T-cell (primary cell): ENCODE measurements around the gene ING3. TPM values are rescaled to one million over a fixed set of nuclear protein-coding genes. Genes with fewer than 3 reads are reported as not detected.
"Not testable (repeated sequence)": the region's sequence is repeated elsewhere in the genome, so short reads cannot be mapped to it uniquely, and the experiment has no call there.

Source experiments
- ATAC-seq, 4 experiments: fragments of 200-7000 bp in 3 of 4; fragments of 150-1000 bp in 1 of 4; cut with Tn5 transposase; replicated peaks in 1 of 4; 1 replicate in 3 of 4; 2 replicates in 1 of 4; pipeline ENCODE4 v1.10.0; 2021; ENCODE audit warnings: moderate library complexity in 3 of 4, mild to moderate bottlenecking in 2 of 4, moderate number of reproducible peaks in 1 of 4
- CTCF ChIA-PET, 2 donors: fragments of 300-600 bp; sonication (Branson Sonifier 250); formaldehyde crosslinking; loops; one replicate each; lab custom pipeline; 2022; ENCODE audit warnings: antibody characterized with exemption in 2 of 2; lab: Charles Lee
- POLR2A ChIA-PET, 2 donors: fragments of 300-600 bp; sonication (Branson Sonifier 250); formaldehyde crosslinking; loops; one replicate each; lab custom pipeline; 2022; ENCODE audit warnings: antibody characterized with exemption in 2 of 2; lab: Charles Lee
- DNase-seq, 35 experiments: peaks; one replicate each; pipeline versions ENCODE4 v3.0.0 to v3.0.0-alpha.2; 2013 to 2023
- H3K27ac ChIP-seq: one replicate; pipeline ENCODE4 v1.5.1; 2013; ENCODE audit warnings: low read length
- H3K27me3 ChIP-seq, 2 experiments: replicated peaks in 1 of 2; 1 replicate in 1 of 2; 2 replicates in 1 of 2; pipeline versions ENCODE4 v1.6.1 to v1.7.0; 2013; ENCODE audit warnings: low read length in 1 of 2, mixed read lengths in 1 of 2; ENCODE audit not compliant: control insufficient read depth in 2 of 2, insufficient read depth in 2 of 2; ENCODE audit errors: extremely low read depth in 1 of 2
- H3K36me3 ChIP-seq, 2 donors: 1 replicate in 1 of 2; 2 replicates in 1 of 2; pipeline versions ENCODE4 v1.6.1 to v1.7.0; 2013; ENCODE audit warnings: low read length in 1 of 2; ENCODE audit not compliant: control insufficient read depth in 2 of 2, insufficient read depth in 1 of 2; ENCODE audit errors: extremely low read depth in 1 of 2
- H3K4me1 ChIP-seq, 2 experiments: 1 replicate in 1 of 2; 2 replicates in 1 of 2; pipeline versions ENCODE4 v1.6.1 to v1.7.0; 2013; ENCODE audit warnings: low read length in 2 of 2, mixed read lengths in 1 of 2; ENCODE audit not compliant: insufficient read depth in 2 of 2, control insufficient read depth in 1 of 2; ENCODE audit errors: extremely low read depth in 1 of 2
- H3K4me3 ChIP-seq, 2 donors: 1 replicate in 1 of 2; 2 replicates in 1 of 2; pipeline versions ENCODE4 v1.5.1 to v1.7.0; 2013; ENCODE audit warnings: mild to moderate bottlenecking in 2 of 2, low read length in 1 of 2, moderate library complexity in 1 of 2; ENCODE audit not compliant: control insufficient read depth in 1 of 2; ENCODE audit errors: extremely low read depth in 1 of 2
- H3K9me3 ChIP-seq: 2 replicates; pipeline ENCODE4 v1.7.0; 2013
- H3K27ac Mint-ChIP-seq, 2 donors: one replicate each; pipeline ENCODE4 v1.8.0; 2020 to 2021; ENCODE audit warnings: mild to moderate bottlenecking in 2 of 2, mixed read lengths in 2 of 2
- H3K27me3 Mint-ChIP-seq, 2 donors: one replicate each; pipeline ENCODE4 v1.8.0; 2021 to 2022; ENCODE audit warnings: mixed read lengths in 2 of 2
- H3K36me3 Mint-ChIP-seq: one replicate; pipeline ENCODE4 v1.8.0; 2021; ENCODE audit warnings: mixed read lengths
- H3K4me1 Mint-ChIP-seq, 3 donors: one replicate each; pipeline ENCODE4 v1.8.0; 2020 to 2022; ENCODE audit warnings: mixed read lengths in 3 of 3, mild to moderate bottlenecking in 1 of 3
- H3K4me3 Mint-ChIP-seq, 3 donors: one replicate each; pipeline ENCODE4 v1.8.0; 2020 to 2022; ENCODE audit warnings: mild to moderate bottlenecking in 3 of 3, mixed read lengths in 3 of 3, moderate library complexity in 3 of 3
- H3K9me3 Mint-ChIP-seq, 3 donors: one replicate each; pipeline ENCODE4 v1.8.0; 2020 to 2022; ENCODE audit warnings: mixed read lengths in 3 of 3
- WGBS: methylation state at CpG from one replicate; pipeline ENCODE4 v1.1.5; 2013; ENCODE audit warnings: missing lambda C conversion rate; ENCODE audit not compliant: insufficient coverage; 5-methylcytosine and 5-hydroxymethylcytosine counted together
- total RNA-seq, 35 experiments: library from RNA in 6 of 35; stranded (reverse) in 6 of 35; fragments of 120-200 nt in 1 of 35; gene quantifications; one replicate each; pipeline versions ENCODE4 v1.2.1 to v1.2.4 and lab custom pipeline; 2013 to 2026

ING3 gene
- total RNA-seq, 5 donors from 2014 or later (not counting 1 experiment from before 2014, with no cell fraction given), result 20.6 to 32.3 (median 25.6) TPM

DNA sequence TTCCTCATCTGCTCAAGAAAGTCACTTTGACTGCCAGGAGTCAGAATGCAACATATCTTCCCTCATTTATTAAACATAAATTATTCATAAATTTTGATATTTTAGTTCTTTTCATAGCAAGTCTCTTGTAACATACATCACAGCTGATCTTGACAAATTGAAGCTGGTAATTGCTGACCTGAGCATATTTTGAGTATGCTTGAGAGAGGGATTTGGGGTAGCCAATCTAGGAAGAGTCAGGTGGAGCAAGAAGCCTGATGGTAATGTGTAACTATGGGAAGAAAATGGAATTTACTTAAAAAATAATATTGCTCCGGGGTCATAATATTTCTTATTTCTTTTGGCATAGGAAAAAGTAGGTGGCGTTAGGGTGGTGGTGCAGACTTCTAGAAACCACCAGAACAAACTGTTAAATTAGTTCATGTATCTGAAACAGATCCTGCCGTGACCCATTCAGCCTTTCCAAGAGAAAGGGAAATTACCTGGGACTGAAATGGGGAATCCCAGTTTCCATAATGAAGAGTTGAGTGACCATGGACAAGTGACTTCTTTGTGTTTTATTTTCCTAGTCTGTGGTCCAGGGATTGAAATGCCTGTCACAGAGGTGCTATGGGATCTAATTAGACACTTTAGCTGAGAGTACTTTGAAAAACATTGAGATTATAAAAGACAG is 50.8 kb downstream of the ING3 start:
- H3K27ac Mint-ChIP-seq, result no peak overlapping the region
- no peak overlapping the region for H3K4me3 Mint-ChIP-seq
- no CpG with 5 or more reads among the region's 3 CpGs for WGBS
- ATAC-seq (no peak), DNase-seq (no peak)
- H3K36me3 ChIP-seq, result no peaks in the 10 kb centered on the region
- H3K27me3 ChIP-seq, result no peaks in the 10 kb centered on the region
- POLR2A ChIA-PET, result no interaction called here
- H3K4me1 Mint-ChIP-seq, result peaks cover 10 to 23% (median 15%) of the 10 kb centered on the region in 3 donors
- CTCF ChIA-PET, result no interaction called here
- peaks cover 13 to 22% of the 10 kb centered on the region in 2 donors for H3K27me3 Mint-ChIP-seq
- no peaks in the 10 kb centered on the region for H3K9me3 ChIP-seq
- no peaks in the 10 kb centered on the region for H3K36me3 Mint-ChIP-seq
- no peaks in the 10 kb centered on the region for H3K9me3 Mint-ChIP-seq
- H3K4me1 ChIP-seq, result peaks cover 4 to 6% of the 10 kb centered on the region in 2 experiments
- H3K4me3 ChIP-seq, result no peak overlapping the region
- no peak overlapping the region for H3K27ac ChIP-seq

DNA sequence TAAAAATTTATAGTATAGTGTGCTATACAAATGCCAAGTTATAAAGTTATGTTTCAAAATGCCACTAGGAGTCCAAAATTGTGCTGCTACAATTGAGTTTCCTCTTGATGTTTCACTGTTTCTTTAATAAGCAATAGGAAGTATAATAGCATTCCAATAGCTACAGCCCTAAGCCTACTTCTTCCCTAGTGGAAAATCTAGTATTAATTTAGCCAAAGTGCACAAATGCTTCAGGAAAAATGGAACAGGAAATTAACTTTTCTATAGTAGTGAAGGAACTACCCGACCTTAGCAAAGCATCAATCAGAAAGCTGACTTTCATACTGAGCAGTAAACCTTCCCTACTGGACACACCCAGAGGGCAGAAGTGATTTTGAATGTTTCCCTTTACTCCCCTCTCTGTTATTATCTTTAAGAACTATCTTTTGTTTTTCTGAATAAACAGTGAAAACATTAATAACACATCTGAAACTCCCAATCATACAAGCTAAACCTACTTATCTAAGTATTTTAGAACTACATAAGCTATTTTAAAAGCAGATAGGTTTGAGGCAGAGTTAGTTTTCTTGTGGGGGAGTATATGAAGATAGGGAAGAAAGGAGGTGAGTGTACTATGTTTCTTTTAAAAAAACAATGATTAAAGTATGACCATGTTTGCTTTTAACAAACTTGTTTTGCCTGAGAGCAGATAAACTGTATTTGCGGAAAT is 51.6 kb downstream of the ING3 start:
- Histone ChIP-seq H3K27ac (no peak overlapping the region), H3K4me3 (no peak overlapping the region), H3K27me3 (no peaks in the 10 kb centered on the region), H3K36me3 (no peaks in the 10 kb centered on the region), H3K9me3 (no peaks in the 10 kb centered on the region), H3K4me1 (peaks cover 0 to 3% of the 10 kb centered on the region in 2 experiments)
- ATAC-seq (no peak), DNase-seq (no peak)
- Mint-ChIP-seq H3K9me3 (no peaks in the 10 kb centered on the region), H3K27ac (no peak overlapping the region), H3K36me3 (no peaks in the 10 kb centered on the region), H3K4me3 (no peak overlapping the region), H3K4me1 (peaks cover 4 to 15% (median 8%) of the 10 kb centered on the region in 3 donors), H3K27me3 (peaks cover 13 to 24% of the 10 kb centered on the region in 2 donors)
- CTCF ChIA-PET, result interaction anchor here (0.6 to 1.2 kb wide), 2 partner anchors 24 to 101 kb away, joined by 3 to 6 read pairs; no protein-coding TSS in a partner anchor
- POLR2A ChIA-PET, result interaction anchor here in 1 of 2 donors (0.6 kb wide), 1 partner anchor 12 kb away, joined by 4 read pairs; no protein-coding TSS in a partner anchor
- no CpG with 5 or more reads among the region's 2 CpGs for WGBS

DNA sequence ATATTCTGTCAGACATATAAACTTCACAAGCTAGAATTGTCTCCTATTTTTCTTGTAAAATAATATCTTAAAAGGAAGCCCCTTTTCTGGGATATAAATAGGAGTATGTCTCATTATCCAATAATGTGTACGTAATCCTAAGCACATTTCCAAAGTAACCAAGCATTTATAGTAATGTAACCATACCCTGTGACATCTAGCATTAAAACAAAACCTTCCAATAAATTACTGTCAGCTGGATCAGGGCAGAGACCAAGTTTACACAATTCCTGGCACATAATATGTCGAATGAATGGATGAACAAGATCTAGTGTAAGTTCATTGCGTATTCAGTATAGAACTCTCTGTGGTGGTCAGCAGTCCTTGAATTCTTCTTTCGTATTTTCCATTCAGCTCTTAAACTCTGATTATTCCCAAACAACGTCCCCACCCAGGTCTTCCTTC is 52.2 kb downstream of the ING3 start:
- Histone ChIP-seq H3K27me3 (no peaks in the 10 kb centered on the region), H3K9me3 (no peaks in the 10 kb centered on the region), H3K27ac (no peak overlapping the region), H3K4me1 (peaks cover 0 to 3% of the 10 kb centered on the region in 2 experiments), H3K36me3 (no peaks in the 10 kb centered on the region), H3K4me3 (no peak overlapping the region)
- Mint-ChIP-seq H3K36me3 (no peaks in the 10 kb centered on the region), H3K27ac (no peak overlapping the region), H3K27me3 (peaks cover 18 to 27% of the 10 kb centered on the region in 2 donors), H3K4me3 (no peak overlapping the region), H3K4me1 (peaks cover 4 to 15% (median 8%) of the 10 kb centered on the region in 3 donors), H3K9me3 (no peaks in the 10 kb centered on the region)
- ATAC-seq, result no peak
- WGBS, result 100% methylated on average over 2 of the region's 5 CpGs
- DNase-seq, result no peak
- CTCF ChIA-PET, result interaction anchor here (0.6 to 1.2 kb wide), 2 partner anchors 24 to 101 kb away, joined by 3 to 6 read pairs; no protein-coding TSS in a partner anchor
- POLR2A ChIA-PET, result interaction anchor here in 1 of 2 donors (0.6 kb wide), 1 partner anchor 12 kb away, joined by 4 read pairs; no protein-coding TSS in a partner anchor

DNA sequence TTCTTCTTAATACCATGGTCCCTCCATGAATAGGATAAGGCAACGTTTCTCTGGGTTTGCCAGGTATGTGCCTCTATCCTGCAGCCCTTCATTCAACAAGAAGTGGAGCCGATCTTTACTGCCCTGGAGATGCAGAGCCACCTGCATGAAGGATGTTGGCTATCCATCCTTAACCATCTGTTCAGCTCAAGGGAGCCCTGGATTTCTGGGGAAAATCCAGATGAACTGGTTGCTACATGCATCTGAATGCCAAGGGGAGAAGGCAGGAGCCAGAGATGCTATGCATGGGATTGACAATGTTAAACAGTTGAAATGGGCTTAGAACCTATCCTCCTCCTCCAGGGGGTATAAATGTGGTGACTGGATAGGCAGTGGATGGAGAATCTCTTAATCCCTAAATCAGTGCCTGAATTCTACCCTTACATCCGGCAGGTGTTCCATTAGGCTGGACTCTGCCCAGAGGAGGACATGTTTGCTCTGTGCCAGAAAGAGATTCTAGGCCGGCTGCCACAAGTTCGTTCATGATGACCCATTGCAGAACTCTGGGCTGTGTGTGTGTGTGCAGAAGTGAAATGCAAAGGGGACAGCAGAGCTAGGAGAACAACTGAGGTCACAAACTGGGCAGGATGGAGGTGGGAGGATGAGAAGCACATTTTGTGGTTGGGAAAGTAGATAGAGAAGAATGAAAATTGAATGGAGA is 53.6 kb downstream of the ING3 start:
- H3K4me1 Mint-ChIP-seq, result peaks cover 4 to 13% (median 7%) of the 10 kb centered on the region in 3 donors
- peak overlapping the region in 1 of 2 donors; percentile 30 for H3K27ac Mint-ChIP-seq
- 75% methylated on average over 3 of the region's 5 CpGs for WGBS
- POLR2A ChIA-PET, result no interaction called here
- CTCF ChIA-PET, result no interaction called here
- no peak overlapping the region for H3K4me3 Mint-ChIP-seq
- no peak overlapping the region for H3K4me3 ChIP-seq
- H3K27ac ChIP-seq, result no peak overlapping the region
- H3K27me3 ChIP-seq, result peaks cover 0 to 5% of the 10 kb centered on the region in 2 experiments
- H3K36me3 ChIP-seq, result no peaks in the 10 kb centered on the region
- H3K27me3 Mint-ChIP-seq, result peaks cover 23 to 38% of the 10 kb centered on the region in 2 donors
- H3K9me3 ChIP-seq, result no peaks in the 10 kb centered on the region
- no peaks in the 10 kb centered on the region for H3K9me3 Mint-ChIP-seq
- no peak for ATAC-seq
- H3K36me3 Mint-ChIP-seq, result no peaks in the 10 kb centered on the region
- peaks cover 0 to 3% of the 10 kb centered on the region in 2 experiments for H3K4me1 ChIP-seq
- DNase-seq, result no peak

DNA sequence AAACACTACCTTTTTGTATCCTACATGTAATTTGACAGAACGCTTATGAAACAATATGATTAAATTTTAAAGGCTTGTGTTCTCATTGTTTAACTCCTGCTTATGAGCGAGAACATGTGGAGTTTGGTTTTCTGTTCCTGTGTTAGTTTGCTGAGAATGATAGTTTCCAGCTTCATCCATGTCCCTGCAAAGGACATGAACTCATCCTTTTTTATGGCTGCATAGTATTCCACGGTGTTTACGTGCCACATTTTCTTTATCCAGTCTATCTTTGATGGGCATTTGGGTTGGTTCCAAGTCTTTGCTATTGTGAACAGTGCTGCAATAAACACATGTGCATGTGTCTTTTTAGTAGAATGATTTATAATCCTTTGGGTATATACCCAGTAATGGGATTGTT is 54.5 kb downstream of the ING3 start:
- H3K4me3 Mint-ChIP-seq, H3K27ac ChIP-seq, H3K9me3 Mint-ChIP-seq, POLR2A ChIA-PET, CTCF ChIA-PET, H3K36me3 Mint-ChIP-seq, H3K4me3 ChIP-seq, H3K36me3 ChIP-seq, H3K9me3 ChIP-seq, ATAC-seq, H3K4me1 ChIP-seq, H3K27ac Mint-ChIP-seq, H3K27me3 ChIP-seq, H3K4me1 Mint-ChIP-seq, DNase-seq: not testable (repeated sequence)
- H3K27me3 Mint-ChIP-seq, result peaks cover 23 to 38% of the 10 kb centered on the region in 2 donors
- WGBS, result no CpG with 5 or more reads among the region's 4 CpGs

DNA sequence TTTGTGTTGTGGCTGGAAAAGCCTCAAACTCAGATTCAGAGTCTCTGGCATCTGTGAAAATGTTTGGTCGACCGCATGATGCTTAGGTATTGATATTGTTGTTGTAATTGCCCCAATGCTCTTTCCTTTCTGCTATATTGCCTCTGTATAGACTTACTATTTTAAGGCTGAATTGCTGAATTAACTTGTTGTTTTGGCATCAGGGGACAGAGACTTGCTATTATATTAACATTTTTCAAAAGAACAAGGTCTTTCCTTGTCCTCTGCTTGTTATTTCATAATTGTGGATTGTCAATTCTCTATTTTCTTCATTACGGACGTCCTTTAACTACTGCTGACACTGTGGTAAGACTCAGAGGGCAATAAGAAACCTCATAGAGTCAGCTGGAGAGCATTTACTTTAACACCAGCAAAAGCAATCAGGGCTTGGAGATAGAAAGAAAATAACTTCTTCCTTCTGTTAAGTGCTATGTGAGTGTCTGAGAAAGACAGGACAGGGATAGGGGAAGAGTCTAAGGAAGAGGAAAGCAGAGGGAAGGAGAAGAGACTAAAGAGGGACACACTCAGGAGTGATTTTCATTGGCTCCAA is 55.5 kb downstream of the ING3 start:
- 80% methylated on average over 2 of the region's 4 CpGs for WGBS
- no peak for ATAC-seq
- H3K27me3 Mint-ChIP-seq, result peaks cover 23 to 39% of the 10 kb centered on the region in 2 donors
- no peak overlapping the region for H3K4me3 ChIP-seq
- H3K27me3 ChIP-seq, result peaks cover 0 to 11% of the 10 kb centered on the region in 2 experiments
- H3K27ac ChIP-seq, result no peak overlapping the region
- H3K9me3 ChIP-seq, result no peaks in the 10 kb centered on the region
- CTCF ChIA-PET, result interaction anchor here in 1 of 2 donors (0.8 kb wide), 1 partner anchor 18 kb away, joined by 3 read pairs; the partner anchor contains the start of gene CPED1
- no peaks in the 10 kb centered on the region for H3K4me1 ChIP-seq
- H3K4me3 Mint-ChIP-seq, result no peak overlapping the region
- H3K36me3 Mint-ChIP-seq, result no peaks in the 10 kb centered on the region
- no peaks in the 10 kb centered on the region for H3K9me3 Mint-ChIP-seq
- no peaks in the 10 kb centered on the region for H3K36me3 ChIP-seq
- POLR2A ChIA-PET, result no interaction called here
- H3K4me1 Mint-ChIP-seq, result no peaks in the 10 kb centered on the region
- no peak for DNase-seq
- H3K27ac Mint-ChIP-seq, result no peak overlapping the region
